ENCODE measurements around the gene LRPAP1.

- TF ChIP-seq REST (IDR thresholded peaks at IDR 0.05; ENCODE audit: unreplicated experiment) (no peak), CTCF (conservative IDR thresholded peaks at IDR 0.05; ENCODE audit: low read depth in 2 of 2) (no peak), EZH2 (IDR thresholded peaks at IDR 0.05; ENCODE audit: low read depth, unreplicated experiment) (no peak), EZH2phosphoT487 (IDR thresholded peaks at IDR 0.05; ENCODE audit: unreplicated experiment) (no peak), CREB1 (CRISPR knock-in tag; IDR thresholded peaks at IDR 0.05; ENCODE audit: low read depth) (no peak), POLR2AphosphoS5 (IDR thresholded peaks at IDR 0.05; ENCODE audit: low read depth) (no peak)
Measured at GRCh38 chr4:3522326-3522640, 9.9 kb downstream of the LRPAP1 start.
